GM12865 (cell line): ENCODE data around the gene PMEL.

Source experiments
- DNase-seq: peaks from one replicate; pipeline ENCODE4 v3.0.0; 2010; ENCODE audit warnings: low read depth
- H3K4me3 ChIP-seq: 2 replicates; pipeline ENCODE4 v1.5.1; 2011; ENCODE audit warnings: mild to moderate bottlenecking, low read depth, low read length, control low read depth
- CTCF ChIP-seq: IDR thresholded peaks from 2 replicates; pipeline ENCODE4 v1.5.1; 2011; ENCODE audit warnings: low read length, control low read depth, low read depth, inconsistent platforms; ENCODE audit not compliant: insufficient read depth; ENCODE audit errors: missing control alignments

PMEL gene

GRCh38 chr12:55972456-55972855 is 6.6 kb upstream of the PMEL start:
- no peak for TF ChIP-seq CTCF
- peak overlapping the region; percentile 74 for H3K4me3 ChIP-seq

DNA sequence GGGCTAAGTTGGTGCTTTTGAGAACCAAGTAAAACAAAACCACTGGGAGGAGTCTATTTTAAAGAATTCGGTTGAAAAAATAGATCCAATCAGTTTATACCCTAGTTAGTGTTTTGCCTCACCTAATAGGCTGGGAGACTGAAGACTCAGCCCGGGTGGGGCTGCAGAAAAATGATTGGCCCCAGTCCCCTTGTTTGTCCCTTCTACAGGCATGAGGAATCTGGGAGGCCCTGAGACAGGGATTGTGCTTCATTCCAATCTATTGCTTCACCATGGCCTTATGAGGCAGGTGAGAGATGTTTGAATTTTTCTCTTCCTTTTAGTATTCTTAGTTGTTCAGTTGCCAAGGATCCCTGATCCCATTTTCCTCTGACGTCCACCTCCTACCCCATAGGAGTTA is 6.2 kb upstream of the PMEL start:
- no peak overlapping the region for H3K4me3 ChIP-seq
- no peak for TF ChIP-seq CTCF
- DNase-seq = no peak

More at GRCh38 chr12:55972456-55972855, 6.6 kb upstream of the PMEL start:
- no peak for DNase-seq

DNA sequence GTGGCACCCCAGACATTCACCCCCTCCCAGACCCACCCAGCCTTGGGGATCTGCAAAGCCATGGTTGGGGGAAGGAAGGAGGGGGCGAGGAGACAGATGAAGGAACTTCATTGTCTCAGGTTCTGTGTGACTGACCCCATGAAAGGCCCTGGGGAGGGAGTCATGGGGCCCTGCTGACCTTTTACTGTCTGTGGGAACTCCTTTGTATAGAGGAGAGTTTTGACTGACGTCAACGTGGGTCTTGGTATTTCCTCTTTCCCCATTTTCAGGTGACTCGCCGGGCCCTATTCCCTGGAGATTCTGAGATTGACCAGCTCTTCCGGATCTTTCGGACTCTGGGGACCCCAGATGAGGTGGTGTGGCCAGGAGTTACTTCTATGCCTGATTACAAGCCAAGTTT is 4.9 kb upstream of the PMEL start:
- no peak for TF ChIP-seq CTCF
- DNase-seq = no peak

GRCh38 chr12:55969356-55969755 is 3.5 kb upstream of the PMEL start:
- TF ChIP-seq CTCF = no peak
- no peak for DNase-seq
- H3K4me3 ChIP-seq = no peak overlapping the region

More for the DNA sequence above, 4.9 kb upstream of the PMEL start:
- H3K4me3 ChIP-seq = no peak overlapping the region

DNA sequence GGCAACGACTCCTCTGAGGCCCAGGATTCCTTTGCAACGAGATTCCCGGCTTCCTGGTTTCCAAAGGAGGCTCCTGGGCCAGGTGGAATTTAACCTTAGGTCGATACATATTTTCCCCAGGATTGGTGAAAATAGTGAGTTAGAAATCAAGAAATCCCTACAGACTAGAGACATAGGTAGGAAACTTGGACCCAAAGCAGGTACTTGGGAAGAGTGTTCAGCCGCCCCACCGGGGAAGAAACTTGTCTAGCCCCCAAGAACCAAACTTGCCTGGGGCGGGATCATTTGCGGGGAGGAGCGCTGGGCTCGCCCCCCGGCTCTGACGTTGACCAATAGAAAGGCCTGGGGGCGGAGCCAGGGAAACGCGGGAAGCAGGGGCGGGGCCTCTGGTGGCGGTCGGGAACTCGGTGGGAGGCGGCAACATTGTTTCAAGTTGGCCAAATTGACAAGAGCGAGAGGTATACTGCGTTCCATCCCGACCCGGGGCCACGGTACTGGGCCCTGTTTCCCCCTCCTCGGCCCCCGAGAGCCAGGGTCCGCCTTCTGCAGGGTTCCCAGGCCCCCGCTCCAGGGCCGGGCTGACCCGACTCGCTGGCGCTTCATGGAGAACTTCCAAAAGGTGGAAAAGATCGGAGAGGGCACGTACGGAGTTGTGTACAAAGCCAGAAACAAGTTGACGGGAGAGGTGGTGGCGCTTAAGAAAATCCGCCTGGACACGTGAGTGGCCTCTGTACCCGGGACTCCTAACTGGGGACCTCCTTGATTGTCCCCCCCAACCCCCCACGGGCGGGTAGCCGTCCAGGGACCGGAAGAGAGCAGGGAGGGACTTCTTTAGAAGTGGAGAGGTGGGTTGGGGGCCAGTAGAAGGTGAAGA is 803 bp upstream of the PMEL start, which contains the start of gene CDK2:
Gene CDK2 (plus strand): TSS at position 423 of the 874 bp plus-strand sequence. CDS start 179 bp downstream, at position 602.
- no peak for TF ChIP-seq CTCF
- H3K4me3 ChIP-seq = peak within 1 kb of the TSS; percentile 81

GRCh38 chr12:55965240-55965639 is 602 bp downstream of the PMEL start:
- H3K4me3 ChIP-seq = no peak overlapping the region
- TF ChIP-seq CTCF = no peak
- no peak for DNase-seq

More for the DNA sequence above, 803 bp upstream of the PMEL start, which contains the start of gene CDK2:
- DNase-seq = peak; percentile 89
